Neural cell (in vitro differentiated cells): ENCODE data around the gene SYMPK. TPM values are rescaled to one million over a fixed set of nuclear protein-coding genes. Genes with fewer than 3 reads are reported as not detected.

Experiments used
- H2AFZ ChIP-seq: fragments of 200-600, 300-800 bp; sonication (generic), shearing (Covaris generic); 2 replicates; pipeline ENCODE4 v1.6.0; 2014; ENCODE audit warnings: low read depth, mild to moderate bottlenecking, antibody characterized with exemption, low read length, moderate library complexity
- H3F3A ChIP-seq: fragments of 200-600 bp; shearing (Covaris generic); 2 replicates; pipeline ENCODE4 v1.6.1; 2016; ENCODE audit warnings: mild to moderate bottlenecking, moderate library complexity, mixed read lengths, antibody characterized with exemption, low read length; ENCODE audit not compliant: insufficient read depth, poor library complexity, severe bottlenecking
- H3K27ac ChIP-seq: fragments of 200-600, 300-800 bp; sonication (generic), shearing (Covaris generic); 2 replicates; pipeline ENCODE4 v1.5.1; 2014; ENCODE audit warnings: mild to moderate bottlenecking, low read length, moderate library complexity
- H3K27me3 ChIP-seq: fragments of 300-800, 200-600 bp; sonication (generic), shearing (Covaris generic); 2 replicates; pipeline ENCODE4 v1.6.0; 2014; ENCODE audit warnings: mild to moderate bottlenecking, low read depth, low read length, moderate library complexity; ENCODE audit not compliant: insufficient read depth
- H3K36me3 ChIP-seq: fragments of 300-800, 200-600 bp; sonication (generic), shearing (Covaris generic); 2 replicates; pipeline ENCODE4 v1.5.1; 2014; ENCODE audit warnings: mild to moderate bottlenecking, antibody characterized with exemption, low read length, moderate library complexity; ENCODE audit not compliant: insufficient read depth
- H3K4me2 ChIP-seq: fragments of 300-800, 200-600 bp; sonication (generic), shearing (Covaris generic); 2 replicates; pipeline ENCODE4 v1.6.0; 2014; ENCODE audit warnings: mild to moderate bottlenecking, low read length
- H3K4me3 ChIP-seq: fragments of 300-800, 200-600 bp; sonication (generic), shearing (Covaris generic); 2 replicates; pipeline ENCODE4 v1.5.1; 2014; ENCODE audit warnings: mild to moderate bottlenecking, low read length, moderate library complexity
- H3K79me2 ChIP-seq: fragments of 200-600 bp; shearing (Covaris generic); replicated peaks from 2 replicates; pipeline ENCODE4 v1.6.0; 2014; ENCODE audit warnings: mild to moderate bottlenecking, low read length, moderate library complexity; ENCODE audit not compliant: insufficient read depth
- H3K9ac ChIP-seq: fragments of 300-800, 200-600 bp; sonication (generic), shearing (Covaris generic); 2 replicates; pipeline ENCODE4 v1.6.1; 2016; ENCODE audit warnings: mild to moderate bottlenecking, low read length, mixed read lengths
- H3K9me2 ChIP-seq: fragments of 200-600 bp; shearing (Covaris generic); 2 replicates; pipeline ENCODE4 v1.6.1; 2016; ENCODE audit warnings: mild to moderate bottlenecking, low read length, mixed read lengths; ENCODE audit not compliant: insufficient read depth
- H3K9me3 ChIP-seq: fragments of 200-600, 300-800 bp; sonication (generic), shearing (Covaris generic); 2 replicates; pipeline ENCODE4 v1.6.1; 2016; ENCODE audit warnings: mild to moderate bottlenecking, mixed run types, low read length, moderate library complexity, mixed read lengths
- H4K20me1 ChIP-seq: fragments of 200-600 bp; shearing (Covaris generic); 2 replicates; pipeline ENCODE4 v1.6.1; 2016; ENCODE audit warnings: mild to moderate bottlenecking, mixed run types; ENCODE audit not compliant: insufficient read depth
- EP300 ChIP-seq: fragments of 450-650 bp; conservative IDR thresholded peaks from 2 replicates; pipeline ENCODE4 v1.6.1; 2014; ENCODE audit warnings: antibody characterized with exemption, mild to moderate bottlenecking, moderate library complexity; ENCODE audit not compliant: poor library complexity, severe bottlenecking
- EZH2 ChIP-seq: fragments of 200-600, 300-800 bp; shearing (Covaris generic), sonication (generic); IDR thresholded peaks from 2 replicates; pipeline ENCODE4 v1.6.1; 2014; ENCODE audit warnings: antibody characterized with exemption, low read length, borderline replicate concordance, mild to moderate bottlenecking; ENCODE audit not compliant: insufficient read depth, poor library complexity, severe bottlenecking
- MXI1 ChIP-seq: fragments of 450-650 bp; conservative IDR thresholded peaks from 2 replicates; pipeline ENCODE4 v1.6.1; 2014; ENCODE audit warnings: antibody characterized with exemption, mild to moderate bottlenecking; ENCODE audit not compliant: poor library complexity, severe bottlenecking
- POLR2AphosphoS5 ChIP-seq: IDR thresholded peaks from 2 replicates; pipeline ENCODE4 v1.6.1; 2012
- RAD21 ChIP-seq: fragments of 450-650 bp; conservative IDR thresholded peaks from 2 replicates; pipeline ENCODE4 v1.6.1; 2014; ENCODE audit warnings: antibody characterized with exemption, mild to moderate bottlenecking, moderate library complexity
- REST ChIP-seq: IDR thresholded peaks from 2 replicates; pipeline ENCODE4 v1.6.1; 2012; ENCODE audit warnings: borderline replicate concordance
- SMC3 ChIP-seq: fragments of 450-650 bp; conservative IDR thresholded peaks from 2 replicates; pipeline ENCODE4 v1.6.1; 2014; ENCODE audit warnings: antibody characterized with exemption, mild to moderate bottlenecking, moderate library complexity; ENCODE audit not compliant: poor library complexity
- TAF1 ChIP-seq: IDR thresholded peaks from 2 replicates; pipeline ENCODE4 v1.6.1; 2012; ENCODE audit warnings: low read depth
- polyA plus RNA-seq: library from polyadenylated mRNA; depleted of rRNA; stranded (reverse); fragments of >200 nt; gene quantifications from 2 replicates; pipeline ENCODE4 v1.2.3, GENCODE V29; 2014
- TF ChIP-seq, protein P1 (sequence below): fragments of 450-650 bp; IDR thresholded peaks from 2 replicates; pipeline ENCODE4 v1.5.1; 2014; ENCODE audit warnings: antibody characterized with exemption, mild to moderate bottlenecking, moderate library complexity; ENCODE audit not compliant: poor library complexity, severe bottlenecking

Gene SYMPK
- polyA plus RNA-seq, 1 donor from 2014 or later = 22.2 TPM

GRCh38 chr19:45805719-45806118 is 57.2 kb downstream of the SYMPK start:
- Histone ChIP-seq H3F3A (no peaks in the 10 kb centered on the region), H3K9me2 (no peaks in the 10 kb centered on the region), H3K27me3 (no peaks in the 10 kb centered on the region), H4K20me1 (no peaks in the 10 kb centered on the region), H3K4me3 (no peak overlapping the region), H3K9ac (no peak overlapping the region), H3K27ac (no peak overlapping the region), H3K36me3 (no peaks in the 10 kb centered on the region), H3K4me2 (no peak overlapping the region), H3K9me3 (no peaks in the 10 kb centered on the region), H3K79me2 (no peaks in the 10 kb centered on the region), H2AFZ (no peak overlapping the region)
- TF ChIP-seq POLR2AphosphoS5 (no peak), REST (no peak), RAD21 (no peak), EZH2 (no peak), EP300 (no peak), TAF1 (no peak), SMC3 (no peak), MXI1 (no peak)
- TF ChIP-seq, protein P1, sequence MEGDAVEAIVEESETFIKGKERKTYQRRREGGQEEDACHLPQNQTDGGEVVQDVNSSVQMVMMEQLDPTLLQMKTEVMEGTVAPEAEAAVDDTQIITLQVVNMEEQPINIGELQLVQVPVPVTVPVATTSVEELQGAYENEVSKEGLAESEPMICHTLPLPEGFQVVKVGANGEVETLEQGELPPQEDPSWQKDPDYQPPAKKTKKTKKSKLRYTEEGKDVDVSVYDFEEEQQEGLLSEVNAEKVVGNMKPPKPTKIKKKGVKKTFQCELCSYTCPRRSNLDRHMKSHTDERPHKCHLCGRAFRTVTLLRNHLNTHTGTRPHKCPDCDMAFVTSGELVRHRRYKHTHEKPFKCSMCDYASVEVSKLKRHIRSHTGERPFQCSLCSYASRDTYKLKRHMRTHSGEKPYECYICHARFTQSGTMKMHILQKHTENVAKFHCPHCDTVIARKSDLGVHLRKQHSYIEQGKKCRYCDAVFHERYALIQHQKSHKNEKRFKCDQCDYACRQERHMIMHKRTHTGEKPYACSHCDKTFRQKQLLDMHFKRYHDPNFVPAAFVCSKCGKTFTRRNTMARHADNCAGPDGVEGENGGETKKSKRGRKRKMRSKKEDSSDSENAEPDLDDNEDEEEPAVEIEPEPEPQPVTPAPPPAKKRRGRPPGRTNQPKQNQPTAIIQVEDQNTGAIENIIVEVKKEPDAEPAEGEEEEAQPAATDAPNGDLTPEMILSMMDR = no peak

- Histone ChIP-seq H3K27me3 (no peaks in the 10 kb centered on the region), H2AFZ (no peak overlapping the region), H3K9ac (no peak overlapping the region), H3K27ac (no peak overlapping the region), H3K4me2 (no peak overlapping the region), H3K4me3 (no peak overlapping the region), H3K9me3 (no peaks in the 10 kb centered on the region), H3K79me2 (no peaks in the 10 kb centered on the region), H3K36me3 (no peaks in the 10 kb centered on the region), H3F3A (no peaks in the 10 kb centered on the region), H3K9me2 (no peaks in the 10 kb centered on the region), H4K20me1 (no peaks in the 10 kb centered on the region)
- TF ChIP-seq RAD21 (no peak), REST (no peak)
- TF ChIP-seq, protein P1 = no peak
Observed at GRCh38 chr19:45804959-45805230, 58.1 kb downstream of the SYMPK start.
